ENCODE measurements around the gene UNC45B. TPM values are rescaled to one million over a fixed set of nuclear protein-coding genes. Genes with fewer than 3 reads are reported as not detected.
A peak's percentile ranks its signal among the peaks of the same experiment; 100 is the strongest.
"Not testable (repeated sequence)": the region's sequence is repeated elsewhere in the genome, so short reads cannot be mapped to it uniquely, and the experiment has no call there.

Gene UNC45B
- total RNA-seq, 1 donor from 2014 or later, result not detected

DNA sequence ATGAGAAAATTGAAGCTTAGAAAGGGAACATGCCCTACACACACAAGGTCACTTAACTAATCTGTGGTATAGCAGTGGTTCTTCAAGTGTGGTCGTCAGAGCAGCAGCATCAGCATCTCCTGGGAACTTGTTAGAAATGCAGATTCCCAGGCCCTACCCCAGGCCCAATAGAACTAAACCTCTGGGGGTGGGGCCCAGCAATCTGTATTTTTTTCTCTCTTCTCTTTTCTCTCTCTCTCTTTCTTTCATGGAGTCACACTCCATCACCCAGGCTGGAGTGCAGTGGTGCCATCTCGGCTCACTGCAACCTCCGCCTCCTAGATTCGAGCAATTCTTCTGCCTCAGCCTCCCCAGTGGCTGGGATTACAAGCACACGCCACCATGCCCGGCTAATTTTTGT is 9.4 kb upstream of the UNC45B start:
- DNase-seq (ENCODE audit: low read depth in 2 of 2), result no peak

DNA sequence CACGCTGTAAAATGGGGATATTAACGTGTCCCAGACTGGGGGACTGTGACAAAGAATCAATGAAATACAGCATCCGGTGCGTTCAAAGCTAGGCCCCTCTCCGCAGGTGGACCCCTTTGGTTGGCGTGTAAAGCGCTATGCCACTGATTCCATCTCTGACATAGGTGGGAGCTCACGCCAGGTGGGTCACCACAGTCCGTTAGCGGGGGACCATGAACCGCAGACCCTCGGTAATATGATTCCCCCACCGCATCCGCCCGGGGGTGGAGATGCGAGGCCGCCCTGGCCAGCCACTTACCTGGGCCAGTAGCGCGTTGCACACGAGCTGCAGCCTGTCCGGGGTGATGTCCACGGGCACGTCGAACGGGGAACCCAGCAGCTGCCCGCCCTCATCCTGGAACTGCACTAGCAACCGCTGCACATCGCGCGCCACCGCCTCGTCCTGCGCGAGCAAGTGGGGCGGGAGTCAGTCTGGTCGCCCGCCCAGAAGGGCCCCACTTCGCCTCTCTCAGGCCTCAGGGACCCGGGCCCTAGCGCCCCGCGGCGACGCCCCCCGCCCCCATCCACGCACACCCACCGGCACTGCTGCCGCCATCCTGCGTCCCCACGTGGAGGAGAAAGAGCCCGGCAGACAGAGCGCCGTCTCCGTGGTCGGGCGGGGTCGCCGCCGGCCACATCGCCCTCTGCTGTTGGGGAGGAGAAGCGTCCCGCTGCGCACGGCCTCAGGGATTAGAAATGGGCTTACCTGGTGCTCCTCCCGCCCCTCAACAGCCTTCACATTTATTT is 5.7 kb upstream of the UNC45B start, which contains the start of gene NLE1:
NLE1 (minus strand) TSS at position 623 of the 786 bp plus-strand sequence; CDS start at position 595, 28 bp downstream.
- DNase-seq (ENCODE audit: low read depth in 2 of 2), result peak; percentile 84 to 89

GRCh38 chr17:35142467-35142796 is 5.2 kb upstream of the UNC45B start:
- DNase-seq (ENCODE audit: low read depth in 2 of 2), result no peak

DNA sequence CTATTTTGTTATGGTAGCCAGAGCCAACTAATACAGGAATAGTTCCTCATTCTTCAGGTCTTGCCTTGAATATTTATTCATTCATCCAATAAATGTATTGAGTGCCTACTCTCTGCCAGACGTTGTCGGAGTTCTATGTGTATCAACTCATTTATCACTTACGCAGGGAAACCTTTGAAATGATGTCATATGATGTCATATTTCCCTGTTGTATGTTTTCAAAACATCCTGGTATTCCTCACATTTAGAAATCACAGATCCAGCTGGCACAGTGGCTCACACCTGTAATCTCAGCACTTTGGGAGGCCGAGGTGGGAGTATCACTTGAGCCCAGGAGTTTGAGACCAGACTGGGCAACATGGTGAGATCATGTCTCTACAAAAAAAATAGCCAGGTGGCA is 2.8 kb upstream of the UNC45B start:
- DNase-seq (ENCODE audit: low read depth in 2 of 2), result no peak

- DNase-seq (ENCODE audit: low read depth in 2 of 2), result no peak
Measured at GRCh38 chr17:35146214-35146833, 1.3 kb upstream of the UNC45B start.

GRCh38 chr17:35148144-35148543 is 527 bp downstream of the UNC45B start:
- DNase-seq (ENCODE audit: low read depth in 2 of 2), result no peak

DNA sequence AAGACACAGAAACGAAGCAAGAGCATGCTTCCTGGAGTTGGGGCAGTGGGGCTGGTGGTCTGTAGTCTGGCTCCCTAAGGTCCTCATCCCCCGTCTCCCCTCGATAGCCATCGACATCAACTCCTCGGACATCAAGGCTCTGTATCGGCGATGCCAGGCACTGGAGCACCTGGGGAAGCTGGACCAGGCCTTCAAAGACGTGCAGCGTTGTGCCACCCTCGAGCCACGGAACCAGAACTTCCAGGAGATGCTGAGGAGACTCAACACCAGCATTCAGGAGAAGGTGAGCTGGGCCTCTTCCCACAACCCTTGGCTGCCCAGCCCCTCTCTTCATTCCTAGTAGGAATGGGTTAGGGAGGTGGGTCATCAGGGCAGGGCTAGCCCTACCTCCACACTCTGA is 2.3 kb downstream of the UNC45B start:
- no peak for DNase-seq (ENCODE audit: low read depth in 2 of 2)

GRCh38 chr17:35151080-35151479 is 3.5 kb downstream of the UNC45B start:
- DNase-seq (ENCODE audit: low read depth in 2 of 2), result not testable (repeated sequence)

DNA sequence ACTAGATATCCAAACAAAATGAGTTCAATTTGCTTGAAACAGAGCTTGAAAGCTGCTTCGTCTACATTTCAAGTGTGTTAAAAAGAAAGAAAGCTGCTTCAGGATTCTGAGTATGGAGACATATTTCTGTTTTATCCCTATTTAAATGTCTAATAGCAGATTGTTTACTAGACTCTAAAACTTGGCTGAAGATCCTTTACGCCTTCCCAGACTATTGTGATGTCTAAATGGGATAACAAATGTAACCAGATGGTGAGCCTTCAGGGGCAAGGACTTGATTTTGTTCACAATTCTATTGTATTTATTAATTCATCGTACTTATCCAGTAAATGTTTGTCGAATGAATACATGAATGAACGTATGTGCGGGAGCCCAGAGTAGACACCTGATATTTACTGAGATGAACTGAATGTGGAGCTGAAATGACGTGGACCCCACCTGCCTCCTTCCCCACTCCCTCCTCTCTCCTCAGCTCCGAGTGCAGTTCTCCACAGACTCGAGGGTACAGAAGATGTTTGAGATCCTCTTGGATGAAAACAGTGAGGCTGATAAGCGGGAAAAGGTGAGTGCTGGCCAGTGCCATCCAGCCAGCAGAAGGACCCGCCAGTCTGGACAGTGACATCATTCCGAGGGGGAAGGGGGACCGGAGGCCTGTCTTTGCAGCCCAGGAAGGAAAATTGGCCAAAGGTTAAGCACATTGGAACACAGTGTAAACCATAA is 5.0 kb downstream of the UNC45B start:
- no peak for DNase-seq (ENCODE audit: low read depth in 2 of 2)

GRCh38 chr17:35154196-35155165 is 6.9 kb downstream of the UNC45B start:
- DNase-seq (ENCODE audit: low read depth in 2 of 2), result no peak

DNA sequence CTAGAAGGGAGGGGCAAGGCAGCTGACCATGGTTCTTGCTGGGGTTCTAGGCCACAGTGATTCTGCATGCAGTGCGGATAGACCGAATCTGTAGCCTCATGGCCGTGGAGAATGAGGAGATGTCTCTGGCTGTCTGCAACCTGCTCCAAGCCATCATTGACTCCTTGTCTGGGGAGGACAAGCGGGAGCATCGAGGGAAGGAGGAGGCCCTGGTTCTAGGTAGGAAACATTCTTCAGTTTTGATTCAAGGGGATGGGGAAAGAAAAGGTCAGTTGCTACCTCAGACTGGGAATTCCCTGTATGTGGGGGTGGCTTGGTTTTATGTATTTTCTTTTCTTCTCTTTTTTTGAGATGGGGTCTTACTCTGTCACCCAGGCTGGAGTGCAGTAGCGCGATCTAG is 7.6 kb downstream of the UNC45B start:
- DNase-seq (ENCODE audit: low read depth in 2 of 2), result no peak

- no peak for DNase-seq (ENCODE audit: low read depth in 2 of 2)
Measured at GRCh38 chr17:35159940-35160339, 12.3 kb downstream of the UNC45B start.

DNA sequence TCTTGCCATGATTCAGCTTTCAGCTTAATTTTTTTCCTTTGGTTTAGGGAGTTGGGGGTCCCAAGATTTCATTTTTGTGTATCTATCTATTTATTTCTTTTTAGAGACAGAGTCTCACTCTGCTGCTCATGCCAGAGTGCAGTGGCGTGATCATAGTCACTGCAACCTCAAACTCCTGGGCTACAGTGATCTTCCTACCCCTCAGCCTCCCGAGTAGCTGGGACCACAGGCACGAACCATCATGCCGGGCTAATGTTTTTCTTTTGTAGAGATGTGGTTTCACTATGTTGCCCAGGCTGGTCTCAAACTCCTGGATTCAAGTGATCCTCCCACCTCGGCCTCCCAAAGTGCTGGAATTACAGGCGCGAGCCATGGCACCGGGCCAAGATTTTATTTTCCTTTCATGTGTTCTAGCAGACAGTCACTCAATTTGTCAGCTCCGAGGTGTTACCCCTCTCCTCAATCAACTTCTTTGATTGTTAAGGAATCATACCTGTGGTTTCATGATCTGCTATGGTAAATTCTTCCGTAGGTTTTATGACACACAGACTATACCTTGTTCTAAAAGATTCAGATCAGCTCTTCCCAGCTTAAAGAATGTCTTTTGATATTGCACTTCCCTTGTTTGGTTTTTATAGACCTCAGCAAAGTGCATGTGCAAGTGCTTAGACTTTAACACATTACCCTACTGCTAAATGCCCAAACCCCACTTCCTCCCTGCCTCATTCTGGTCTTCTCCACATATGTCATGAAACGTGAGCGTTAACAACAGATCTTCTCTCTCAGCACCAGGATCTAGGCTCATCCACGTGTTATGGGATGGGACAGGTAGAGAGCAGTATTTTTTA is 13.0 kb downstream of the UNC45B start:
- no peak for DNase-seq (ENCODE audit: low read depth in 2 of 2)

DNA sequence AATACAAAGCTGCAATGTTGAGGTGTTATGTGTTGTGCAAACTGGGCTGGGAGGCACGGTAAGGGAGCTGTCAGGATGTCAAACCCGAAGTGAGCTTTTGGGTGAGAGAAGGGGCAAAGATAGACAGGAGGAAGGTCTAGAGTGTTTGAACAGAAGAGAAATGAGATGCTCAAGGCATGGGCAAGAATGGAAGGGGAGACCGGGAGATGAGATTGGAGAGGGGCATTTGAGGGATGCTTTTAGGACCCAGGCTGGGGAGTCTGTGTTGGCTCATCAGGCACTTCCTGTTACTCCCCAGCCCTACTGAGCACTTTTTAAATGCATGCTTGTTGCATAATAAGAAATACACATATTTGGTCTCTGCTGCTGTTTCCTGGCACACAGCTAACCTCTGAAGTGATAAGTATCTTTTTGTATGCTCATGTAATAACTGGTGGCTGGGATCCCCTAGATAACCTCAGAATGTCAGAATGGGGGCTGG is 13.7 kb downstream of the UNC45B start:
- DNase-seq (ENCODE audit: low read depth in 2 of 2), result no peak

DNA sequence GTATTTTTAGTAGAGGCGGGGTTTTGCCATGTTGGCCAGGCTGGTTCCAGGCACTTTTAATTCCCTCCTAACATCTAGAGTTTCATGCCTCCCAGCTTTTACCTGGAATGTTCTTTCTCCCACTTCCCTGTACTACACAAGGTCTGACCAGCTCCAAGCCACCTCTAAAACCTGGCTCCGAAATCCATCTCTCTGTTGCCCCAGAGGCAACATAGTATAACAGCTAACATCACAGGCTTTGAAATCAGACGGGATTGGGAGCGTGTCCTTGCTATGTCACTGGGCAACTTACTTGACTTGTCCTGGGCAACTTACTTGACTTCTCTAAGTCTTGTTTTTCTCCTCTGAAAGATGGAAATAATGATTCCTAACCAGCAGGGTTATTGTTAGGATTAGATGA is 15.1 kb downstream of the UNC45B start:
- DNase-seq (ENCODE audit: low read depth in 2 of 2), result no peak

DNA sequence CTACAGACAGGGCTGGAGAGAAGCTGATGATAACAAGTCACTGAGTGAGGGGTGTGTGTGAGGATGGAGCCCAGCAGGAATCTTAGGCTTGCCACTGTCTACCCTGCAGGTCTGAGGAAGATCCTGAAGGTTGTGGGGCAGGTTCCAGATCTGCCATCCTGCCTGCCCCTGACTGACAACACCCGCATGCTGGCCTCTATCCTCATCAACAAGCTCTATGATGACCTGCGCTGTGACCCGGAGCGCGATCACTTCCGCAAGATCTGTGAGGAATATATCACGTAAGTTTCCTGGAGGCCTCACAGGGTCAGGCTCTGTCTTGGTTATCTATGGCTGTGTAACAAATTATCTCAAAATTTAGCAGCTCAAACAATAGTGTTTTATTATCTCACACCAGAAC is 16.3 kb downstream of the UNC45B start:
- DNase-seq (ENCODE audit: low read depth in 2 of 2), result no peak

GRCh38 chr17:35164716-35165115 is 17.1 kb downstream of the UNC45B start:
- no peak for DNase-seq (ENCODE audit: low read depth in 2 of 2)

DNA sequence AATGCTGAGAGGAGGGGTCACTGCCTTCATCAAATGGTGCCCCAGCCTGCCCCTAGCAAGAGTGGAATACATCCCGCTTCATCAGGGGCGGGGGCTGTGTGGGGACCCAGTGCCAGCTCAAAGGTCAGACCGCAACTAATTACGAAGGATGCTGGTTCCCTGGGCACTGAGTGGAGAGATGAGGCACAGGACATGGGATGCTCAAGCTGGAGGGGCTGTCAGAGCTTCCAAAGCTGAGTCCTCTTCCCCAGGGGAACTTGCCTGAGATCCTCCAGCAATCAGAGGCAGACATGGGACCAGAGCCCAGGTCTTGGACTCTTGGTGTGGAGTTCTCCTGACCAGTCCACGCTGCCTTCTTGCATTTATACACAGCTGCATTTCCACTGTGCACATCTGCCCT is 18.9 kb downstream of the UNC45B start:
- no peak for DNase-seq (ENCODE audit: low read depth in 2 of 2)

- no peak for DNase-seq (ENCODE audit: low read depth in 2 of 2)
Measured at GRCh38 chr17:35167046-35167445, 19.4 kb downstream of the UNC45B start.

- peak in 1 of 2 donors; percentile 62 for DNase-seq (ENCODE audit: low read depth in 2 of 2)
Measured at GRCh38 chr17:35167666-35168065, 20.0 kb downstream of the UNC45B start.

Measured in lung microvascular endothelial cell (primary cell).